Measurements from ENCODE around the gene PPP2R3A. TPM values are rescaled to one million over a fixed set of nuclear protein-coding genes. Genes with fewer than 3 reads are reported as not detected.

Gene PPP2R3A
- polyA plus RNA-seq, 1 donor = 25.0 TPM

DNA sequence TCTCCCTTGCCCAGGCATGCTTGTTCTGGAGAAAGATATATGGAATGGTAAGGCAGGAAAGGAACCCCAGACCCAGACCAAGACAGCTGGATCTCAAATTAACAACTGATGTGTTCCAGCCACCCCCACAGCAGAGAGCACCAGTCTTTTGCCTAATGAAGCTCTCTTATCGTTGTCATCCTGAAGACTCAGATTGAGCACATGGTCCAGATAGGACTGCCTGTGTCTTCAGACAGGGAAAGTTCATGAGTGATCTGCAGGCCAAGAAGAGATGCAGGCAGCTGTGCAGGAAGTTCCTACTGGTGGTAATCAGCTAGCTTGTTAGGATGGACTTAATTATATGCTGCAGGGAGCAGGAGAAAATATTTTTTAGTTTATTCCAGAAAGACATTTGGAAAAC is 53.3 kb downstream of the PPP2R3A start:
- DNase-seq = no peak

DNA sequence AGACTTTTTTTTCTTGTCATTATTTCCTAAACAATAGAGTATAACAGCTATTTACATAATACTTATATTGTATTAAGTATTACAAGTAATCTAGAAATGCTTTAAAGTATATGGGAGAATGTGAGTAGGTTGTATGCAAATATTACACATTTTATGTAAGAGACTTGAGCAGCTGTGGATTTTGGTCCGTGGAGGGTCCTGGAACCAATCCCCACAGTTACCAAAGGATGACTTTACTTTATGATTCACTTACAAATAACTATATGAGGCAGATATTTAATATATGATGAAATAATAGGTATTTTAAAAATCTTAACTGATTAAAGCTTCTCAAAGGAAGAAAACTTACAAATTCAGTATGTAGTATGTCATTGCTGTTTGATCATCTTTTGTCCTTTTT is 56.3 kb downstream of the PPP2R3A start:
- DNase-seq = no peak

DNA sequence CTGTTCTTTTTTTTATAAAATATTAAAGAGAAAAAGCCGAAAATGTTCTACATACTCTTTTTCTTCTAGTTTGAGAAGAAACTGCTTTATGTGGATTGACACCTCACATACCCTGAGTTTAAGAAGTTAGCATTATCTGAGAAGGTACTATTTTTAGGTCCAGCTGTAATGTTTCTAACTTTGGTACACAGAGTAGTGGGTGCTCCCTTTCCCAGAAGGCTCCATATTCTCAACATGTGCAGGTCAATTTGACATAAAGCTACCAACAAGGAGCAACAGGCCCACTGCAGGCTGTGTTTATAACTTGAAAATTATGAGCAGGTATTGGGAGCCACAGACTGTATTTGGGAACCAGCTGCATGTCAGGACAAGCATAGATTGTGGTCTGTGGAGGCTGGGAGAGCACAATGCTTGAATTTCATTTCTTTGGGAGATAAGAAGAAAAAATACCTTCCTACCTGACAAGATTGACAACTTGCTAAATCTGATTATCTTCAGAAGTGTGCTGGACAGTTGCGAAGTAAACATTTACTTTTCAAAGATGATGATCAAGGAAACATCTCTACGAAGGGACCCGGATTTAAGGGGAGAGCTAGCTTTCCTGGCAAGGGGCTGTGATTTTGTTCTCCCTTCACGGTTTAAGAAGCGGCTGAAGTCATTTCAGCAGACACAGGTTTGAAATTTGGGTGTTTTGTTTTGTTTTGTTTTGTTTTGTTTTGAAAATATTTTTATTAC is 57.2 kb downstream of the PPP2R3A start:
- no peak for DNase-seq

DNA sequence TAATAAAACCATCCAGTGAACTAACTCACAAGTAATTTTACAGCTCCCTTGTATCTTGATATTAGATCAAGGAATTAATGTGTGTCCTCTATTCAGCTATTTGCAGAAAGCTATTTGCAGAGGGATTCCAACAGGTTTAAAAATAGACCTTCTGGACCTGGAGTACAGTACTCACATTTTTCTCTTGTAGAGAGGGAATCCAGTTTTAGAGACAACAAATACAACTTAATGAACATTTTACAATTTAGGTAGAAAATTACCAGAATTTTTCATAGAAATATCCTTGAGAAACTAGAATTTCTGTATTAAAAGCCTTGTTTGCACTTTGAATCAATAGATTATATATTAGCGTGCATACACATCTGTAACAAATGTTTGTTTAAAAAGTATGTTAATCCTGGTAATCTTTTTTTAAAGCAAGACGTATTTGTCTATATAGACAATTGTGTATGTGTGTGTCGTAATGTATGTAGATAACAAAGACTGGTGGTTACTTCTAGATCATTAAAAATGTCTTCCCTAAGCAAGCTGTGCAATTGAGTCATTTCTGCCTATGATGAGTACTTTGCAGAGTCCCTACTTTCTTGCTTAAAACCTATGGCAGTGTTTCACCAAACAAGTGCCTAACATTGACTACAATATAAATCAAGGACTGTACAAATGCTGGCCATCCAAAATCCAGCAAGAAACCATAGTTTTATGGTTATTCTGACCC is 57.9 kb downstream of the PPP2R3A start:
- DNase-seq = no peak

DNA sequence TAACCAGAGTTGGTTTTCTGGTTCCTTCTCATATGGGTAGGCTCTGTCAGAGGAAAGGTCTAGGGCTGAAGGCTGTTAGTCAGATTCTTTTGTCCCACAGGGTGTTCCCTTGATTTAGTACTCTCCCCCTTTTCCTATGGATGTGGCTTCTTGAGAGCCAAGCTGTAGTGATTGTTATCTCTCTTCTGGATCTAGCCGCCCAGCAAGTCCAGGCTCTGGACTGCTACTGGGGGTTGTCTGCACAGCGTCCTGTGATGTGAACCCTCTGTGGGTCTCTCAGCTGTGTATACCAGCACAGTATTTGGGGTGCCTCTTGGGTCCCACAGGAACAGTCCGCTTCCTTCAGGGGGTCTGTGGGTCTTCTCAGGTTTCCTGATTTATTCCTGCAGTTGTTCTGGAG is 70.8 kb downstream of the PPP2R3A start:
- no peak for DNase-seq

DNA sequence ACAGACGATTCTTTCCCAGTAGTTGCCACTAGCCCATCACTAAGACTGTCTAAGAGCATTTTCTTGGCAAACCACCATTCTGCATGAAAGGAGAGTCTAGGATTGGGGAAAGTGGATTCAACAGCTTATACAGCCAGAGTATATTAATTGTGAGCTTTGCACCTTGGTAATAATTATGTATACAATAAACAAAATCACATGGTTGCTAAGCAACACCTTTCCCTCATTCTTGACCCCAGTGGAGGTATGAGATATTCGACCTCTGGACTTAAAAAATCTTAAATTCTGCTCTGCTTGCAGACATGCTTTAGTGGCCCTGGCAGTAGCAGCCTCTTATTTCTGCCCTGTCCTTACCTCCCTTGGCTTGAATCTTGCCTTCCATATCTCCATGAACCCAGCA is 73.1 kb downstream of the PPP2R3A start:
- no peak for DNase-seq

DNA sequence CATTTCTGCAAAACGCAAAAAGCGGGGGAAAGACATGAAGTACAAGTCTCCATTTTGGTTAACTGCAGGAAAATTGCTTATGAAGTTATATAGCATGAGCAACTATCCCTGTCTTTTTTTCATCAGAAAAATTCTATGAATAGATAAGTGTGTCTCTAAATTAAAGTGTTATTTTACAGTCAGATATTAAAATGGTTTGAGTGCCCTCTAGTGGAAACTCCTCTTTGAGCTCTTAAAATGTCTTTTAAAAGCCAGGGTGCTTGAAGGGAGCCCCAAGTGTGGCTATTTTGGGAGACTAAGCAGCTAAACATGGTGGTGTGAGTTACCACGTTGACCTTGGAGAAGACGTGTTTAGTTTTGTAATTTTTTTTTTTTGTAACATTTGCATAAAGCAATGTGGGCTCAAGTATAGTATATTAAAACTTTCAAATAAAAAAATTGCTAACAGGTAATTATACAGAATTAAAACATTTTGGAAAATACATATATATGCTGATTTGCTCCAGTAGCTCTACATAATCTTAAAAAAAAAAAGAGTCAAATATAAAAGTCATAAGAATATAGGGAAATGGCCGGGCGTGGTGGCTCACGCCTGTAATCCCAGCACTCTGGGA is 77.2 kb downstream of the PPP2R3A start:
- peak; percentile 57 for DNase-seq

DNA sequence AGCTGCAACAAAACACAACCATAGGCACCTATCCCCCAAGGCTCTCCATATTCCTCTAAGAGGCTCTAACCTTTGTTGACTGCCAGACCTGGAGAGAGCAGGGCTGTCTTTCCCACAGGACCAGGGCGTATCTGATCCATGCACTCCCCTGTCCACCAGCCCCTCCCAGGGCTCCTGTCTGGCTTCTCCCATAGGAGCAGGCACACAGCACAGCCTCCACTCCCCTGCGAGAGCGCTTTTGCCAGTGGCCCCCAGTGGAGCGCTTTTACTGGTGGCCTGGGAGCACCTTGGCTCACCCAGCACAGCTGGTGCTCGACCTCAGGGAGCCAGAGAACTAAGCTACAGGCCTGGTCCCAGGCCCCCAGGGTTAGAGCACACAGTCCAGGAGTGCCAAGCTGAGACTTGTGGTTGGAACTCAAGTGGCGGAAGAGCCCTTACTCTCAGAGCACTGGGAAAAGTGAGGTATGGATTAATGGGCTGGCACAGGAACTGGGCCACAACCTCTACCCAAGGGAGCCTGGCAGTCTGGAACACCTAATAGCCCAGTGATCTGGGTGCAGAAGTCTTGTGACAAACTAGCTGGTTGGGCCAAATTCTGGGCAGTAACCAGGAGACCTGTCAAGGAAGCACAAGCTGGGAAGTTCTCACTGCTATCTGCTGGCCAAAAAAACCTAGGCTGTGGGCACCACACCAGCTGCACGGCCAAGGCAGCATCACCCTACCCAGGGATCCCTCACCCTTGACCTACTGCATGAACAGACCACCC is 79.6 kb downstream of the PPP2R3A start:
- DNase-seq = no peak

DNA sequence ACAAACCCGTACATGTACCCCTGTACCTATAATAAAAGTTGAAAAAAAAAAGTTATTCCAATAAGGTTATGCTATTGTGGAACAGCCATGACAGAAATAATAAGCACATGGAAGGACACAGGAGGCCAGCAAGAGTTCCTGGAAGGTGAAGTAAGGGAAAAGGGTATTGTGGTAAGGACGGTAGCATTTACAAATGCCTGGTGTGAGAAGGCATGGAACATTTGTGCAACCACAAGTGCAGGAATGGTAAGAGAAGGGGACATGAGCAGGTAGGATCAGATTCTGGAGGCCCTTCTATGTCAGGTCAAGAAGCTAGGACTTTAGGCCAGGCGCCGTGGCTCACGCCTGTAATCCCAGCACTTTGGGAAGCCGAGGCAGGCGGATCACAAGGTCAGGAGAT is 82.5 kb downstream of the PPP2R3A start:
- DNase-seq = no peak

DNA sequence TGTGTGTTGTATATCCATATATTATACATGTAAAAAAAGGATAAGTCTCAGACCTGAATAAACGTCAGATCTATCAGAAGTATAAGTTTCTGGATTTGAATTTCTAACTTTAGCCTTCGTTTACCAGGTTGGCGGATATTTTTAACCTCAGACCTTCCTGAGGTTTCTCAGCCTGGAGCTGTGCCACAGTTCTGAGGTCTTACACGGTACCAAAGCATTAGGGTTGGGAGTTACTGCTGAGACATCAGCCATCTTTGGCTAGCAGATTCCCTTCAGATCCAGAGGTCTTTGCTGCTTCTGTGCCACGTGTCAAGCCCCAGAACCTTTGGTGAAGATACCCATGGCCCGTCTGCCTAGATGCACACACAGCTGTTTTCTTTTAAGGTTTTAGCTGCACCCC is 84.7 kb downstream of the PPP2R3A start:
- DNase-seq = no peak

DNA sequence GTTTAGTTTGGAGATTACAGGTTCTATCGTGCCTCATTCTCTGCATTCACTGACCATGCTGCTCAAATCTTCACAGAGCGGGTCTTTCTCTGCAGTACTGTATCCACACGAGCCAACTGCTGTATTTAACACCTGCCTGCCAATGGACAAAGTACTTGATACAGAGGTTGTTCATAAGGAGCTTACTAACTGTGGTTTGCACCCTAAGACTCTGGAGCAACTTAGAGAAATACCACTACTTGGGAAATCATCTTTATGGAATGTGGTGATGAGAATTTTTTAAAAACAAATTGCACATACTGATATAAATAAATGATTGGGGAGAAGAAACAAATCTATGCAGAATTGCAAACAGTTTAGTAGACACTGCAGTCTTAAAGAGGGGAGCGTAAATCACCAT is 90.0 kb downstream of the PPP2R3A start:
- no peak for DNase-seq

DNA sequence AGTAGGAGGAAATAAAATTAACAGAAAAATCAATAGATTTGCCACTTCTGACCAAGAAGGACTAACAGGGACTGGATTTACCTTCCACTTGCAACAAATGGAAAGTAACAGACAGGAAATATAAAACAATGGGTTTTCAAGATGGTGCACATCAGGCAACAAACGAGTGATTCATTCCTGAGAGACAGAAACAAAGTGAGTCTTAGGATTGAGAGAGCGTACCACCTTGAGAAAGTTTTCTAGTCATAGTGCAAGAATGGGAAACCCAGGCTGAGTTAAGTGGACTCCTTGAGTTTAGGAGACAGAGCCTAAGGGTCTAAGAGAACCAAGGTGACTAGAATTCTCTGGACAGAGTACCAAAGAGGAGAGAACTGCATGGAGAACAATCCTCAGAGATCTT is 101.7 kb downstream of the PPP2R3A start:
- DNase-seq = no peak

DNA sequence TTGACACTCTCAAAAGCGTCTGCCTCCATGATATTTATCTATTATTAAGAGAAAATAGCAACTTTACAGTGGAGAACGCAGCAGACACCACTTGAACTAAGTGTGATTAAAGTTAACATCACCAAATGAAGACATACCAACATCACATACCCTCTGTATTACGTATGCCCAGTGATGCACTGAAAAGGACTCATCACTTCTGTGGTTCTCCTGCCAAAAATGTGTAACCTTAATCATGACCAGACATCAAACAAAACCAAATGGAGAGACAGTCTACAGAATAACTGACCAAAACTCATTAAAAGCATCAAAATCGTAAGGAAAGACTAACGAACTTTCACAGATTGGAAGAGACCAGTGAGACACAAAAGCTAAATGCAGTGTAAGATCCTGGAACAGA is 103.2 kb downstream of the PPP2R3A start:
- no peak for DNase-seq

DNA sequence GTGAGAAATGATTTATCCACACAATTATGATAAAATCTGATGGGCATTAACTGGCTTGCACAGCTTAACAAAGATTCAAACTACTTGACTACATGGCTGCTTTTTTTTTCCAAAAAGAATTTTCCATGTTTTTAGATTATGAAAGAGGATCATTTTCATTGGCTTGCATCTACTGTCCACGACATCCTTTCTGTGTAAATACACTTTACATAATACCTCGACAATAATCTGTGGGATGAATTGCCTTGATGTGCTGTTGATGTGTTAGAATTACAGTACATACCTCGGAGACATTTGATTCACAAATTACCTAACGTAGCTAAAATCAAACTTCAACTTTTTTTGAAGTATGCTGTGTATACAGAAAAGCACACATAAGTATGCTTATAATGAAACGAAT is 104.4 kb downstream of the PPP2R3A start:
- DNase-seq = no peak

DNA sequence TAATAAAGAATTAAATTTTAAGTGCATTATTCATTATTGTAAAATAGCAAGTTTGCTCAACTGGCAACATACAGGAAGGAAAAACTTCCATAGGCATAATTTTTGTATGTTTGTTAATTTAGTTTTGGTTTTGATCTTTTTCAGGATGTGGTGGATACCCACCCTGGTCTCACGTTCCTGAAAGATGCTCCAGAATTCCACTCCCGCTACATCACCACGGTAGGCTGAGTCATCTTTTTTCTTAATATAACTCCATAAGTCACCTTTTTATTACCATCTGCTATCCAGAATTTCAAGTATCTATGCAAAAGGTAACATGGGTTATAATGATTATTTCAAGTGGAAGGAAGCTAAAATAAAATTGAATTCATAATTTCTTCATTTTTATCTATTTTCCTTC is 104.8 kb downstream of the PPP2R3A start:
- DNase-seq = no peak

DNA sequence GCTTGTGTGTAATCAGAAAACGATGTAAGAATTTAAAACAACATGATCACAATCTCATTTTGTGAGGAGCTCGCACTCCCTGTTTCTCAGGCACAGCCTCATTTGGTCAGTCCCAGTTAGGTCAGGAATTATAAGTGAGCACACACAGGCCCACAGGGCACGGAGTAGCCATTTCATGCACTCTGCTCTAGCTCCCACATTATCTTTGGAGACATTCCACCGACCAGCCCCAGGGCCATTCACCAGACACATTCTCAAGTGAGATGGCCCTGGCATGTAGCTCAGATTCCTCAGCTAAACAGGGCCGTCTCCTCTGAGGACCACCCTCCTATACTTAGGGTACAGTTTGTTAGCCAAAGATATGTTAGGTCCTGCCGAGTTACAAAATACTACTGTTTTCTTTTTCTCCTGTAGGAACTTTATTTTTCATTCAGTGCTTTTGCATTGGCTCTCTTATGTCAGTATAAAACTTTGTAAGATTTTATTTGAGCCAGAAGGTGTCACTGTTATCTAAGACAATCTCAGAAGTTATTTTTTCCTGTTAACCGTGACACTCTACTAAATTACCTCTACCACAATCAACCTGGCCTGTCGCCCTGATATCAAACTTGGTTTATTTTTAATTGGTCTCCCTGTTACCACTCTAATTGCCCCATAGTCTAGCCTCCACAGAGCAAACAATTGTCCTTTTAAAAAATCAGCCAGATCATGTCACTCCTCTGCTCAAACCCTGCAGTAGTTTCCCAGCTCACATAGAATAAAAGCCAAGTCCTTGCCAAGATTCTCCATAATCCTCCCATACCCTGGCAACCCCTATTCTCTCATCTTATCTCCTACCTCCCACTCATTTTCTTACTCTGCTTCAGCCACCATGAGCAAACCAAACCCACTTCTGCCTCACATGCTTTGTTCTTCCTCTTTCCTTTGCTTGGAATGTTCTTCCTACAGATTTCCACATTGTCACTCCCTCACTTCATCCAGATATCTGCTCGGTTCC is 105.7 kb downstream of the PPP2R3A start:
- no peak for DNase-seq

DNA sequence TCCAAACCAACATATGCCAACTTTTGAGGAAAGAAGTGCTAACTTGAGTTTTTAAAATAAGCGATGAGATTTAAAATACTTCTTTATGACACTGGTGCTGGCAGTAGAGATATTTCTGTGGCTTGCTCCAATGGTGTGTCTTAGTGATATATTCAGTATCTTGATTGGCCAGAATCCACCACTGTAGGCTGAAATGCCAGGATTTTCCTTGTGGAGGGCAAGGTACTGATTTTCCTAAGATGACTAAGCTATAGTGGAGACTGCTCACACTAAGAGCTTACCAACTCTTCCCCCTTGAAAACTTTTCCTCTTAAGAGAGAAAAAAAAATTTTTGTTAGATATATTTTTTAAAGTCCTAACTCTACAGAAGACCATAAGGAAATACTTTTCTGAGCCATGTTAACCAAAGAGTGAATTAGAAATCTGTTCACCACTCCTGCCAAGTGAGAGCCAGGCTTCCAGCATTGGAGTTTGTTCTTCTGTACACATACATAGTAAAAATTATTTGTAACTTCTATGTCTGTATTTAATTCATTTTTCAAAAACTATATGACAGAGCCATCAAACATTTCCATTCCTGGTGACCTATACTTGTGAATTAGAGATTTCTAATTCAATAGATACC is 109.1 kb downstream of the PPP2R3A start:
- no peak for DNase-seq

DNA sequence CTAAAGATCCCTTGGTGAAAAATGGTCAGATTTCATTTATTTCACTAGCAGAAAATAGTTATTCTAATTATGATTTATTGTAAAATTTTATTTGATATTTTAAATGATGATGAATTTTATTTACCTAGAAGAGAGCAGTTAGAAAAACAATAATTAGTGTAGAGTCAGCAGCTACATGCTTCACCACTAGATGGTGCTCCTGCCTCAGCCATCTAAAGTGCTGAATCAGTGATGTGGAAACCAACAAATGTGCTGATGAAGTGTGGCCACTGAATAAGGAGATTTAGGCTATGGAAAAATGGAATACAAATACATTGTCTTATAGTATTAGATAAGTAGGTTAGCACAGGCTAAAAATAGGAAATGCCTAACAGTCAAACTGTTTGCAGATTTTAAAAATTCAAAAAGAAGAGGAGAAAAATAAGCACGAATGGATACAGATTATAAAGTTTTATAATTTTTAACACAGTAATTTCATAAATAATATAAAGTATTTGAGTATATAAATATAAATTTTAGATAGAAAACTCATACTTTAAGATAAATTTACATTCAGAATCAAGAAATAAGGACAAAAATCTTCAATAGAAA is 109.8 kb downstream of the PPP2R3A start:
- peak; percentile 82 for DNase-seq

DNA sequence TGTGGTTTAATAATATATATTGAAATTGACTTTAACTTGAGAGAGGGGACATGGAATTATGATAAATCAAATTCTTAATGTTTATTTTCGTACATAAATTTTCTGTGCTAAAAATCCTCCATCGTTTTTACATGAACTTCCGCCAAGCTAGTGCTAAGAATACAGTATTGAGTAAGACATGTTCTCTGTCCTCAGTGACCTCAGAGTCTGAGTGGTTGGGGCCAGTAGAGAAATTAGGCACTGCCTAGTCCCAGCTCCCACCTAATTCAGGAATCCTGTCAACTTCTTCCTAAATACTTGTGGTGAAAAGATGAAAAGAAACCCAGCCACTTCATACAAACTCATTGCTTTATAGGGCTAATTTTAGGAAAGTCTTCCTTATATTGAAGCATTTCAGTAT is 110.3 kb downstream of the PPP2R3A start:
- DNase-seq = no peak

All from left kidney (tissue), 2 donors.